CD8-positive, alpha-beta memory T cell (primary cell): ENCODE data around the gene ABLIM1. TPM values are rescaled to one million over a fixed set of nuclear protein-coding genes. Genes with fewer than 3 reads are reported as not detected.
A peak's percentile ranks its signal among the peaks of the same experiment; 100 is the strongest.

Experiments
- CTCF ChIA-PET: fragments of 350-600 bp; sonication (Branson Sonifier 250); formaldehyde crosslinking; loops from one replicate; lab custom pipeline; 2021; ENCODE audit warnings: antibody characterized with exemption; lab: Charles Lee
- POLR2A ChIA-PET: fragments of 350-600 bp; sonication (Branson Sonifier 250); formaldehyde crosslinking; loops from one replicate; lab custom pipeline; 2021; ENCODE audit warnings: antibody characterized with exemption; lab: Charles Lee
- DNase-seq, 5 donors: peaks; one replicate each; pipeline versions ENCODE4 v3.0.0 to v3.0.0-alpha.2; 2020 to 2022; ENCODE audit warnings: mixed read lengths in 1 of 5
- H3K27ac ChIP-seq: one replicate; pipeline ENCODE4 v1.7.0; 2013; ENCODE audit warnings: low read depth, mild to moderate bottlenecking, low read length, moderate library complexity
- H3K27me3 ChIP-seq: 2 replicates; pipeline ENCODE4 v1.7.0; 2013; ENCODE audit warnings: low read length, mild to moderate bottlenecking; ENCODE audit not compliant: insufficient read depth, poor library complexity, severe bottlenecking
- H3K36me3 ChIP-seq: 2 replicates; pipeline ENCODE4 v1.7.0; 2013; ENCODE audit warnings: mild to moderate bottlenecking, low read length, moderate library complexity; ENCODE audit not compliant: insufficient read depth
- H3K4me1 ChIP-seq: 2 replicates; pipeline ENCODE4 v1.7.0; 2013; ENCODE audit warnings: mild to moderate bottlenecking, low read length, moderate library complexity; ENCODE audit not compliant: insufficient read depth
- H3K4me3 ChIP-seq: 2 replicates; pipeline ENCODE4 v1.7.0; 2013; ENCODE audit warnings: mild to moderate bottlenecking, low read length
- H3K9me3 ChIP-seq: 2 replicates; pipeline ENCODE4 v1.7.0; 2013; ENCODE audit warnings: mild to moderate bottlenecking, low read length
- H3K27ac Mint-ChIP-seq, 8 donors: one replicate each; pipeline ENCODE4 v1.8.0; 2020 to 2021; ENCODE audit warnings: mixed read lengths in 8 of 8, mild to moderate bottlenecking in 6 of 8, inconsistent platforms in 3 of 8, moderate library complexity in 3 of 8
- H3K27me3 Mint-ChIP-seq, 2 donors: one replicate each; pipeline ENCODE4 v1.8.0; 2020 to 2021; ENCODE audit warnings: mixed read lengths in 2 of 2, mild to moderate bottlenecking in 1 of 2, moderate library complexity in 1 of 2
- H3K36me3 Mint-ChIP-seq, 3 donors: one replicate each; pipeline ENCODE4 v1.8.0; 2020 to 2021; ENCODE audit warnings: mixed read lengths in 3 of 3, inconsistent platforms in 1 of 3, mild to moderate bottlenecking in 1 of 3
- H3K4me1 Mint-ChIP-seq, 3 donors: one replicate each; pipeline ENCODE4 v1.8.0; 2020 to 2021; ENCODE audit warnings: mixed read lengths in 3 of 3, inconsistent platforms in 1 of 3, mild to moderate bottlenecking in 1 of 3
- H3K4me3 Mint-ChIP-seq, 7 donors: one replicate each; pipeline ENCODE4 v1.8.0; 2020 to 2021; ENCODE audit warnings: mixed read lengths in 7 of 7, mild to moderate bottlenecking in 6 of 7, moderate library complexity in 4 of 7, inconsistent platforms in 2 of 7
- H3K9me3 Mint-ChIP-seq, 5 donors: one replicate each; pipeline ENCODE4 v1.8.0; 2020 to 2022; ENCODE audit warnings: mixed read lengths in 5 of 5, mild to moderate bottlenecking in 3 of 5, moderate library complexity in 2 of 5, inconsistent platforms in 1 of 5
- polyA plus RNA-seq: library from polyadenylated mRNA; unstranded; fragments of 300-500 nt; fragmentation: Illumina TruSeq; gene quantifications from one replicate; pipeline ENCODE4 v1.2.3, GENCODE V29; 2021
- total RNA-seq, 2 experiments: library from RNA; stranded (reverse); gene quantifications; one replicate each; pipeline ENCODE4 v1.2.3, GENCODE V29; 2021

ABLIM1 gene
- total and polyA plus RNA-seq, 3 experiments from 2014 or later, result 45.8 to 123 (median 48.3) TPM

GRCh38 chr10:114482480-114483304, 175.4 kb downstream of the ABLIM1 start:
- H3K4me3 ChIP-seq, result no peak overlapping the region
- Mint-ChIP-seq H3K27ac (peak overlapping the region in 3 of 8 donors; percentile 29 to 55 (median 50)), H3K27me3 (no peaks in the 10 kb centered on the region), H3K9me3 (no peaks in the 10 kb centered on the region), H3K4me1 (peaks cover 6 to 57% (median 42%) of the 10 kb centered on the region in 3 donors), H3K36me3 (peaks cover 7 to 94% (median 33%) of the 10 kb centered on the region in 3 donors), H3K4me3 (peak overlapping the region in 1 of 7 donors; percentile 36)
- CTCF ChIA-PET, result interaction anchor here (2.9 kb wide), 1 partner anchor 11 kb away, joined by 12 read pairs; no protein-coding TSS in a partner anchor
- no peaks in the 10 kb centered on the region for H3K27me3 ChIP-seq
- H3K9me3 ChIP-seq, result no peaks in the 10 kb centered on the region
- DNase-seq, result no peak
- H3K36me3 ChIP-seq, result peaks cover 27% of the 10 kb centered on the region
- H3K27ac ChIP-seq, result no peak overlapping the region
- H3K4me1 ChIP-seq, result peaks cover 14% of the 10 kb centered on the region
- POLR2A ChIA-PET, result no interaction called here

GRCh38 chr10:114481055-114481454, 177.0 kb downstream of the ABLIM1 start:
- H3K4me3 Mint-ChIP-seq, result no peak overlapping the region
- peaks cover 11% of the 10 kb centered on the region for H3K36me3 ChIP-seq

GRCh38 chr10:114479836-114480235, 178.2 kb downstream of the ABLIM1 start:
- Histone ChIP-seq H3K4me1 (peaks cover 14% of the 10 kb centered on the region), H3K36me3 (peaks cover 2% of the 10 kb centered on the region), H3K4me3 (no peak overlapping the region), H3K9me3 (no peaks in the 10 kb centered on the region), H3K27ac (no peak overlapping the region), H3K27me3 (no peaks in the 10 kb centered on the region)
- Mint-ChIP-seq H3K27me3 (no peaks in the 10 kb centered on the region), H3K36me3 (peaks cover 0 to 78% (median 19%) of the 10 kb centered on the region in 3 donors), H3K9me3 (no peaks in the 10 kb centered on the region), H3K4me1 (peaks cover 13 to 57% (median 47%) of the 10 kb centered on the region in 3 donors), H3K27ac (peak overlapping the region in 3 of 8 donors; percentile 6 to 68 (median 53)), H3K4me3 (no peak overlapping the region)
- no peak for DNase-seq
- ChIA-PET CTCF (interaction anchor here (1.0 to 1.5 kb wide), 2 partner anchors 176 to 306 kb away, joined by 3 read pairs; no protein-coding TSS in a partner anchor), POLR2A (no interaction called here)

More at GRCh38 chr10:114481055-114481454, 177.0 kb downstream of the ABLIM1 start:
- Histone ChIP-seq H3K27me3 (no peaks in the 10 kb centered on the region), H3K9me3 (no peaks in the 10 kb centered on the region), H3K4me1 (peaks cover 14% of the 10 kb centered on the region), H3K4me3 (no peak overlapping the region), H3K27ac (no peak overlapping the region)
- ChIA-PET POLR2A (no interaction called here), CTCF (interaction anchor here (2.9 kb wide), 1 partner anchor 9 kb away, joined by 12 read pairs; no protein-coding TSS in a partner anchor)
- Mint-ChIP-seq H3K36me3 (peaks cover 7 to 87% (median 25%) of the 10 kb centered on the region in 3 donors), H3K27me3 (no peaks in the 10 kb centered on the region), H3K4me1 (peaks cover 11 to 57% (median 46%) of the 10 kb centered on the region in 3 donors), H3K9me3 (no peaks in the 10 kb centered on the region), H3K27ac (peak overlapping the region in 3 of 8 donors; percentile 9 to 50 (median 39))
- no peak for DNase-seq

- Histone ChIP-seq H3K4me3 (no peak overlapping the region), H3K27me3 (no peaks in the 10 kb centered on the region), H3K9me3 (no peaks in the 10 kb centered on the region), H3K27ac (no peak overlapping the region), H3K4me1 (peaks cover 14% of the 10 kb centered on the region), H3K36me3 (no peaks in the 10 kb centered on the region)
- ChIA-PET CTCF (interaction anchor here (1.0 to 1.5 kb wide), 2 partner anchors 175 to 307 kb away, joined by 3 read pairs; no protein-coding TSS in a partner anchor), POLR2A (no interaction called here)
- Mint-ChIP-seq H3K27ac (no peak overlapping the region), H3K9me3 (no peaks in the 10 kb centered on the region), H3K4me1 (peaks cover 13 to 57% (median 45%) of the 10 kb centered on the region in 3 donors), H3K27me3 (no peaks in the 10 kb centered on the region), H3K4me3 (no peak overlapping the region), H3K36me3 (peaks cover 0 to 74% (median 16%) of the 10 kb centered on the region in 3 donors)
- DNase-seq, result no peak
Observed at GRCh38 chr10:114479307-114479706, 178.8 kb downstream of the ABLIM1 start.

- CTCF ChIA-PET, result no interaction called here
- Mint-ChIP-seq H3K36me3 (peaks cover 0 to 68% (median 12%) of the 10 kb centered on the region in 3 donors), H3K4me3 (no peak overlapping the region), H3K27me3 (no peaks in the 10 kb centered on the region), H3K4me1 (peaks cover 13 to 53% (median 42%) of the 10 kb centered on the region in 3 donors), H3K9me3 (no peaks in the 10 kb centered on the region), H3K27ac (peak overlapping the region in 4 of 8 donors; percentile 35 to 58 (median 48))
- no peak for DNase-seq
- Histone ChIP-seq H3K27ac (no peak overlapping the region), H3K4me1 (peaks cover 14% of the 10 kb centered on the region), H3K9me3 (no peaks in the 10 kb centered on the region), H3K27me3 (no peaks in the 10 kb centered on the region), H3K36me3 (no peaks in the 10 kb centered on the region), H3K4me3 (no peak overlapping the region)
- POLR2A ChIA-PET, result no interaction called here
Observed at GRCh38 chr10:114478281-114478680, 179.8 kb downstream of the ABLIM1 start.

- Mint-ChIP-seq H3K4me3 (no peak overlapping the region), H3K9me3 (no peaks in the 10 kb centered on the region), H3K36me3 (peaks cover 0 to 67% (median 12%) of the 10 kb centered on the region in 3 donors), H3K27me3 (no peaks in the 10 kb centered on the region), H3K27ac (peak overlapping the region in 4 of 8 donors; percentile 4 to 67 (median 32)), H3K4me1 (peaks cover 13 to 52% (median 49%) of the 10 kb centered on the region in 3 donors)
- DNase-seq, result no peak
- H3K27ac ChIP-seq, result no peak overlapping the region
- no peaks in the 10 kb centered on the region for H3K36me3 ChIP-seq
- POLR2A ChIA-PET, result no interaction called here
- H3K9me3 ChIP-seq, result no peaks in the 10 kb centered on the region
- no peaks in the 10 kb centered on the region for H3K27me3 ChIP-seq
- CTCF ChIA-PET, result interaction anchor here (0.7 kb wide), 1 partner anchor 227 kb away, joined by 3 read pairs; no protein-coding TSS in a partner anchor
- H3K4me1 ChIP-seq, result peaks cover 12% of the 10 kb centered on the region
- no peak overlapping the region for H3K4me3 ChIP-seq
Observed at GRCh38 chr10:114477285-114477684, 180.8 kb downstream of the ABLIM1 start.

GRCh38 chr10:114474989-114475388, 183.1 kb downstream of the ABLIM1 start:
- H3K9me3 ChIP-seq, result no peaks in the 10 kb centered on the region
- ChIA-PET POLR2A (no interaction called here), CTCF (interaction anchor here (6.6 kb wide), 1 partner anchor 73 kb away, joined by 106 read pairs; no protein-coding TSS in a partner anchor)
- Mint-ChIP-seq H3K4me1 (peaks cover 11 to 48% (median 35%) of the 10 kb centered on the region in 3 donors), H3K4me3 (no peak overlapping the region), H3K36me3 (peaks cover 0 to 59% (median 6%) of the 10 kb centered on the region in 3 donors), H3K27me3 (no peaks in the 10 kb centered on the region), H3K9me3 (no peaks in the 10 kb centered on the region), H3K27ac (peak overlapping the region in 6 of 8 donors; percentile 35 to 83 (median 62))
- H3K36me3 ChIP-seq, result no peaks in the 10 kb centered on the region
- no peak overlapping the region for H3K4me3 ChIP-seq
- H3K4me1 ChIP-seq, result peaks cover 5% of the 10 kb centered on the region
- no peak for DNase-seq
- H3K27me3 ChIP-seq, result no peaks in the 10 kb centered on the region
- no peak overlapping the region for H3K27ac ChIP-seq
